Measurements from ENCODE around the gene PRDM9.

DNA sequence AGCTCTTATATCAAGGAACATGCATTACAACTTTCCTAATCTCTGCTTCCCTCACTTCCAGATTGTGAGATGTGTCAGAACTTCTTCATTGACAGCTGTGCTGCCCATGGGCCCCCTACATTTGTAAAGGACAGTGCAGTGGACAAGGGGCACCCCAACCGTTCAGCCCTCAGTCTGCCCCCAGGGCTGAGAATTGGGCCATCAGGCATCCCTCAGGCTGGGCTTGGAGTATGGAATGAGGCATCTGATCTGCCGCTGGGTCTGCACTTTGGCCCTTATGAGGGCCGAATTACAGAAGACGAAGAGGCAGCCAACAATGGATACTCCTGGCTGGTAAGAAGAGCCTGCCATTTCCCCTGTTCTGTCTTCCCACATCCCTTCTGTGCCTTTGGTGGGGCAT lies 15.1 kb downstream of the PRDM9 start:
- TF ChIP-seq, protein P1, sequence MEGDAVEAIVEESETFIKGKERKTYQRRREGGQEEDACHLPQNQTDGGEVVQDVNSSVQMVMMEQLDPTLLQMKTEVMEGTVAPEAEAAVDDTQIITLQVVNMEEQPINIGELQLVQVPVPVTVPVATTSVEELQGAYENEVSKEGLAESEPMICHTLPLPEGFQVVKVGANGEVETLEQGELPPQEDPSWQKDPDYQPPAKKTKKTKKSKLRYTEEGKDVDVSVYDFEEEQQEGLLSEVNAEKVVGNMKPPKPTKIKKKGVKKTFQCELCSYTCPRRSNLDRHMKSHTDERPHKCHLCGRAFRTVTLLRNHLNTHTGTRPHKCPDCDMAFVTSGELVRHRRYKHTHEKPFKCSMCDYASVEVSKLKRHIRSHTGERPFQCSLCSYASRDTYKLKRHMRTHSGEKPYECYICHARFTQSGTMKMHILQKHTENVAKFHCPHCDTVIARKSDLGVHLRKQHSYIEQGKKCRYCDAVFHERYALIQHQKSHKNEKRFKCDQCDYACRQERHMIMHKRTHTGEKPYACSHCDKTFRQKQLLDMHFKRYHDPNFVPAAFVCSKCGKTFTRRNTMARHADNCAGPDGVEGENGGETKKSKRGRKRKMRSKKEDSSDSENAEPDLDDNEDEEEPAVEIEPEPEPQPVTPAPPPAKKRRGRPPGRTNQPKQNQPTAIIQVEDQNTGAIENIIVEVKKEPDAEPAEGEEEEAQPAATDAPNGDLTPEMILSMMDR (conservative IDR thresholded peaks at IDR 0.05 in 1 of 2, IDR thresholded peaks at IDR 0.05 in 1 of 2; ENCODE audit: low read depth in 1 of 2, low read length in 2 of 2) = no peak
- no peak for TF ChIP-seq EZH2 (IDR thresholded peaks at IDR 0.05; ENCODE audit: low read length, missing control alignments)
